Upper lobe of right lung (tissue), 1 donor: ENCODE results near the gene ADGRG6. TPM values are rescaled to one million over a fixed set of nuclear protein-coding genes. Genes with fewer than 3 reads are reported as not detected.

Experiments
- ATAC-seq: fragments of 200-7000 bp; cut with Tn5 transposase; one replicate; pipeline ENCODE4 v1.9.1; 2020; ENCODE audit warnings: mild to moderate bottlenecking, moderate library complexity
- DNase-seq: peaks from one replicate; pipeline ENCODE4 v3.0.0-alpha.2; 2020
- H3K27ac ChIP-seq: fragments of 200-600 bp; one replicate; pipeline ENCODE4 v1.8.0; 2022
- H3K27me3 ChIP-seq: fragments of 200-600 bp; one replicate; pipeline ENCODE4 v1.8.0; 2022; ENCODE audit warnings: mild to moderate bottlenecking
- H3K36me3 ChIP-seq: fragments of 200-600 bp; one replicate; pipeline ENCODE4 v1.8.0; 2022
- H3K4me1 ChIP-seq: fragments of 200-600 bp; one replicate; pipeline ENCODE4 v1.8.0; 2022
- H3K4me3 ChIP-seq: fragments of 200-600 bp; one replicate; pipeline ENCODE4 v1.8.0; 2022; ENCODE audit warnings: mild to moderate bottlenecking
- H3K9me3 ChIP-seq: fragments of 200-600 bp; one replicate; pipeline ENCODE4 v1.8.0; 2022
- CTCF ChIP-seq: fragments of 200-600 bp; IDR thresholded peaks from one replicate; pipeline ENCODE4 v1.8.0; 2022; ENCODE audit warnings: antibody characterized with exemption
- intact Hi-C: fragments of 100-400 bp; cut with DNase I; formaldehyde crosslinking; loops from one replicate; pipeline ENCODE4 v1.11.0; 2022
- total RNA-seq: library from RNA; stranded (reverse); fragmentation: NEBNext Ultra II Directional; extraction: Animal tissue kit (Norgen Biotek cat#: 25700); gene quantifications from one replicate; pipeline ENCODE4 v1.2.1, GENCODE V29; 2021
- donor health status: DM: no; HTN: yes; CAD: no; lungs with severe emphysema.

ADGRG6 gene
- total RNA-seq, 1 donor from 2014 or later: 47.6 TPM

GRCh38 chr6:142356201-142356883 lies 54.5 kb downstream of the ADGRG6 start:
- no peaks in the 10 kb centered on the region for H3K27me3 ChIP-seq
- ATAC-seq (no peak), DNase-seq (no peak)
- no peaks in the 10 kb centered on the region for H3K9me3 ChIP-seq
- H3K27ac ChIP-seq: no peak overlapping the region
- H3K4me3 ChIP-seq: no peak overlapping the region
- TF ChIP-seq CTCF: no peak
- no peaks in the 10 kb centered on the region for H3K4me1 ChIP-seq
- H3K36me3 ChIP-seq: no peaks in the 10 kb centered on the region
- intact Hi-C loops: no loop called here

DNA sequence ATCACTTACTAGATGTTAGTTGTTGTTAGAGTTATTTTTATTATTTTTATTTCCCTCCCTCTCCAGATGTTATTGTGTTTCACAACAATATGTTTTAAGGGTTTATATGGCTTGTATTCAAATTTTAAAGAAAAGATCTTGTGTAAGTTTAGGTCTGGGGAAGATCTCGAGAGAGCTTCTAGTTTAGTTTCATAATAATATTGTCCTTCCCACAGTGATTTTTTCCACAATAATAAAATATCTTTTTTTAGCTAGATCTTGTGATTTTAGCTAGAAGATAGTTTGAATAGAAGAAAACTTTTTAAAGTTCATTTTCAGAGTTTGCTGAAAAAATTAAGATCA lies 55.0 kb downstream of the ADGRG6 start:
- no peaks in the 10 kb centered on the region for H3K27me3 ChIP-seq
- TF ChIP-seq CTCF: no peak
- DNase-seq: no peak
- no peak for ATAC-seq
- no peaks in the 10 kb centered on the region for H3K4me1 ChIP-seq
- intact Hi-C loops: no loop called here
- no peaks in the 10 kb centered on the region for H3K9me3 ChIP-seq
- no peaks in the 10 kb centered on the region for H3K36me3 ChIP-seq
- H3K27ac ChIP-seq: no peak overlapping the region
- H3K4me3 ChIP-seq: no peak overlapping the region

DNA sequence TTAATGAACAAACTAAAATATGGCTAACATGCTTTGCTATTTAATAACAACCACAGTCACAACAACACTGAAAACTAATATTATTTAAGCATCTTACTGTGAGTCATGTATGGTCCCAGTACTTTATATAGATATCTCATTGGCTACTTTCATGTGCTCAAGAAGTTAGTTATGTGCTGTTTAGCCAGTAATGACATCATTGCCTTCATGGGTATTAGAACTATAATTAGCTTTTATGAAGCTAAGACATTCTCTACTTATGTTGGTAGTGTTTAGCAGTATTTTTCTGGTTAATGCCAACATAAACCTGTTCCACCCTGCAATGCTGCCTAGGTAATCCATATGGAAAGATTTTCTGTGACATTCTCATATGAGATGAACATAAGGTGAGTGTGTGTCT lies 56.1 kb downstream of the ADGRG6 start:
- Histone ChIP-seq H3K9me3 (no peaks in the 10 kb centered on the region), H3K36me3 (no peaks in the 10 kb centered on the region), H3K27ac (no peak overlapping the region), H3K4me3 (no peak overlapping the region), H3K27me3 (no peaks in the 10 kb centered on the region), H3K4me1 (no peaks in the 10 kb centered on the region)
- intact Hi-C loops: no loop called here
- DNase-seq: no peak
- no peak for ATAC-seq
- TF ChIP-seq CTCF: no peak

- Histone ChIP-seq H3K9me3 (no peaks in the 10 kb centered on the region), H3K27me3 (no peaks in the 10 kb centered on the region), H3K4me1 (no peaks in the 10 kb centered on the region), H3K4me3 (no peak overlapping the region), H3K27ac (no peak overlapping the region), H3K36me3 (no peaks in the 10 kb centered on the region)
- no peak for ATAC-seq
- no peak for DNase-seq
- no peak for TF ChIP-seq CTCF
- intact Hi-C loops: no loop called here
These were observed 57.6 kb downstream of the ADGRG6 start for GRCh38 chr6:142359271-142359960.

GRCh38 chr6:142361345-142361744 lies 59.5 kb downstream of the ADGRG6 start:
- H3K4me3 ChIP-seq: no peak overlapping the region
- no peak overlapping the region for H3K27ac ChIP-seq
- H3K4me1 ChIP-seq: no peaks in the 10 kb centered on the region
- no peaks in the 10 kb centered on the region for H3K9me3 ChIP-seq
- no peaks in the 10 kb centered on the region for H3K36me3 ChIP-seq
- H3K27me3 ChIP-seq: no peaks in the 10 kb centered on the region
- no peak for ATAC-seq
- intact Hi-C loops: no loop called here
- no peak for TF ChIP-seq CTCF
- no peak for DNase-seq
